NCI-H1105 (cell line): Measurements from ENCODE around the gene STK35.

Source experiments
- DNase-seq: peaks from one replicate; lab custom pipeline; 2025; lab: John Stamatoyannopoulos, UW

Gene STK35

DNA sequence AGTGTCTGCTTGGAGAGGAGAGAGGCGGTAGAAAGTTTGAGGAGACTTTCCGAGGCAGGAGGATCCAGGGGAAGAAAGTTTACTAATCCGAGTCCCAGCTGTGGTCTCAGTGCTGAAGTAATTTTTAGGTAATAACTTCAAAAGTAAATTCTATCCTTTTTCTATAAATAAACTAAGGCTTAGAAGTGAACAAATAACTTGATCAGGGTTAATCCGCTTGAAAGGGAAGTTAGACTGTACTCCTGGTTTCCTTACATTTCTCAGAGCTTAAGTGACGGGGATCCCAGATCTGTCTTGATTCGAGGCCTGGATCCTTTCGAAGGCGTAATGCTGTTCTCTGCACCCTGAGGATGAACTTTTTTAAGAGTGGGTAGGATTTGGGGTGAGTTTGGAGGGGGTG lies 2.6 kb downstream of the STK35 start:
- no peak for DNase-seq

DNA sequence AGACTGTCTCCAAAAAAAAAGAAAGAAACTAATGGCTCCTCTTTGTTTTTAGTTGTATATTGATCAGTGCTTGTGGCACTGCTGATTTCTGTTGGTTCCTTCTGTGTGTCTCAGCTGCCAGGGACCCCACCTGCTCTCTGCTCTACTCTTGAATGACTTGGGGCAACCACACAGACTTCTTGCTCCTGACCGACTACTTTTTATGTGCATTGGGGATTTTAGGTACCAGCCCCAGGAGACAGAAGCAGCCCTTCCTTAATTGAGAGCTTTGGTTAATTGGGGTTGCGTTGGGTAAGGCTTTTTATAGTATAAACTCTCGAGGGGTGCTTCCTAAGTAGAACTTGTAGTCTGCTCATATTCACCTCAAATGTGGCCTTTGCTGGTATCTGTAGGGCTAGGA lies 6.9 kb downstream of the STK35 start:
- DNase-seq: no peak

DNA sequence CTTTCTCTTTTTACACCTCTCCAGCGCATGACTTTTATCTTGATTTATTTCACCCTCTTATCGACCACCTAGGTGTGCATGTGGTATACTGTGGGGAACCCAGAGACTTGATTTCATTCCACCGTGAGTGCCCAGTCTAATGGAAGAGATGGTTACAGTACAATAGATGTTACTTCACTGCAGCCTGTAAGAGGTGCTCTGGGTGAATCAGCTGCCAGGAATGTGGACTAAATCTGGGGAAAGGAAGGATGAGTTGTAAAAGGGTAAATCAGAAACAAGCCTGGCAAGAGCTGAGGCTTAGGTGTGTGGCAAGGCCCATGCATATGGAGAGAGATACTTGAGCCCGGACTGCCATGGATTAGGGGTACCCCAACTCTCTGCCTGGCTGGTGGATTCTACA lies 7.4 kb downstream of the STK35 start:
- DNase-seq: no peak

DNA sequence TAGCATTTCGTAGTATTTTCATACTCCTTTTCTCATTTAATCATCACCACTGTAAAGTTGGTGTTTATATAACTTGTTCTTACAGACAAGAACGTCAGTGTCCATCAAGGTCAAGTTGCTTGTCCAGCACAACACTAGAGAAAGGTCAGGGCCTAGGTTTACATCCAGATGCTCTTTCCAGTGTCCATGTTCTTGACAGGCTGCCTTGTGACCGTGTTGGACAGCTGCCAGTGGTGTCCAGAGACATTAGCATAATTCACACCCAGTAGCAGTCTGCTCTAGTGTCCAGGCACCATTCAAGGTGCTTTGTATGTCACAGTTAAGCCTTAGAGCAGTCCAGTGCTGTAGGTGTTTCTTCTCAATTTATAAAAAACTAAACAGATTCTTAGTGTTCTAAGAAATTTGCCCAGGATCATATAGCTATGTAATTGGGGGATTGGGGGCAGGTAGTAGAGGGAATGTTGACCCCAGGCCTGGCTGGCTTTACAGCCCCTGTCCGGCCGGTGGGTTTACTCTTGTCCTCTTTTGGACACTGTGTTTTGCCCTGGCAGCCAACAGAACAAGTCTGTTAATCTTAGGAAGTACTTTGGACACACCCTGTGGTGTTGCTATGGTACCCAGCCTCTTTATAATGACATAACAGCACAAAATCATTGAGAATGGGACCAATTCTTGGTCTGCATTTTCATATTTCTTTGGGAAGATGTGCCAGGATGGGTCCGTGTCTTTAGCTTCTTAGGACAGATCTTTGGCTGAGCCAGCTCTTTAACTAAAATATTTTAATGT lies 8.0 kb downstream of the STK35 start:
- DNase-seq: no peak

DNA sequence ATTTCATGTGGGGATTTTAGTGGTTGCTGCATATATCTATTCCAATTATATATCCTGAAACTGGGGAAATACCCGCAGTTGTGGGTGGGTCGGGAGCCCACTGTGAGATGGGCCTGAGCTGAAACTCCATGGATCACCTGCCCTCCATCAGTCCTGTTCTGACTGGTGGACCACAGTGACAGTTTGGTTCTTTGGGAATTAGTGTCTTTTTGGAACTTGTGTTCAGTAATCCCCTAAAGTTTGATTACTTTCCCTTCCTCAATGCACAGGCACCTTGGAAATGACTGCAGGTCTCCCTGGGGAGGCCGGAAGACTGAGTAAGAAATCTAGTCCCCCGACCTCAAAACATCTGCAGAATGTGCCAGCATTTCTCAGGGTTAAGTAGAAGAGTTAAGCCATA lies 11.3 kb downstream of the STK35 start:
- DNase-seq: no peak

DNA sequence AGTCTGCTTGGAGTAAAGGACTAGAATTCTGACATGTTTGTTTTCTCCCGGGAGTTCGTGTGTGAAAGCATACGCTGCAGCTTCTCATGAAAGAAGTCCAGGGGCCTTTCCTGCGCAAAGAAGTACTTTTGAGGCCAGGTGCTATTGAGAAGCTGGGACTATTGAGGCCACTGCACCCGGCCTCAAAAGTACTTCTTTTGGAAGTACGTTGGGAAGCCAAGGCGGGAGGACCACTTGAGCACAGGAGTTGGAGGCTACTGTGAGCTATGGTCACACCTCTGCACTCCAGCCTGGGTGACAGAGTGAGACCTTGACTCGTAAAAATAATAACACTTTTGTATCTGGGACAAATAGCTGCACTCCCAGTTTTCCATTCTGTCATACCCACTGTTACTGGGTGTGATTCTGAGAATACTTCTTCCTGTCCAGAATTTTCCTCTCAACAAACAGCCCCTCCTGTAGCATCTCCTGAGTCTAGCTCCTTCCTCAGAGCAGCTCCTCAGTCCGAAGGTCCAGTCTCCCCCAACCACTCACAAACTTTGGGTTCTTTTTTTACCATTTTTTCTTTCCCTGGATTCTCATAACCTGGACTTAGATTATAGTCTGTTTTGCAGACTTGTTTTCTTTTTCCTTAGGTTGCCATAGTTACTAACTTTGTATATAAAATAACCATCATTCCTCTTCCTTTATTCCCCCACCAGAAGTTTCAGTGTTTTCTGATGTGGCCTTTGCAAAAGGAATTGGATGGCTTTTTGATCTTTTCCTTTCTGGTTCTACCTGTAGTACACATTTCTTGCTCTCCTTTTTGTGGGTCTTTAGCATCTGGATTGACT lies 12.7 kb downstream of the STK35 start:
- no peak for DNase-seq

DNA sequence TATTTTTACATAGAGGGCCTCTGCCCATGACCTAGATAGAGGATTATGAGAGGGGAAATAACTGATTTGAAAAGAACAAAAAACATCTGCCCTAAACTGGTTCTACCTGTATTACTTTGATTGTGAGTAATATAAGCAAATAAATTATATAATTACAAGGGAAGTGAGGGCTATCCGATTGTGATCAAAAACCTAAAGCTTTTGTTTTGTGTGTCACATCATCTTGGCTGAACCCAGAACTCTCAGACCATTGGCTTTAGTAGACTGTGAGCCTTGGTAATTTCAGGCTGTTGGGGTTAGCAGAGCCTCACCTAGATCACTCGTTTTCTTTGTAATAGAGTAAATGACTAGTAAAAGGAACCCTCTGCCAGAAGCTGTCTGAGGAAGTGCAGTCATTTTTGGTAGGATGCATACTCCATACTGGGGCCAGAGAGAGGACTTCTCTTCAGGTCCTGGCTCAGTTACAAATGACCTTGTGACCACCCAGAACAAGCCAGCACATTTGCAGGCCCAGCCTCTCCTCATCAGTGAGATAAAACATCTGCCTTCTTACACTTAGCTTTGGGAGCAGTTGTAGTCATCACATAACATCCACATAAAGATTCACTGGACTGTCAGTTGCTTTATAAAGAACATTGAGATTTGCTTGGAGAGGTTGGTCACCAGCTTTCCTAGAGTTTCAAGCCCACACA lies 13.5 kb downstream of the STK35 start:
- no peak for DNase-seq

DNA sequence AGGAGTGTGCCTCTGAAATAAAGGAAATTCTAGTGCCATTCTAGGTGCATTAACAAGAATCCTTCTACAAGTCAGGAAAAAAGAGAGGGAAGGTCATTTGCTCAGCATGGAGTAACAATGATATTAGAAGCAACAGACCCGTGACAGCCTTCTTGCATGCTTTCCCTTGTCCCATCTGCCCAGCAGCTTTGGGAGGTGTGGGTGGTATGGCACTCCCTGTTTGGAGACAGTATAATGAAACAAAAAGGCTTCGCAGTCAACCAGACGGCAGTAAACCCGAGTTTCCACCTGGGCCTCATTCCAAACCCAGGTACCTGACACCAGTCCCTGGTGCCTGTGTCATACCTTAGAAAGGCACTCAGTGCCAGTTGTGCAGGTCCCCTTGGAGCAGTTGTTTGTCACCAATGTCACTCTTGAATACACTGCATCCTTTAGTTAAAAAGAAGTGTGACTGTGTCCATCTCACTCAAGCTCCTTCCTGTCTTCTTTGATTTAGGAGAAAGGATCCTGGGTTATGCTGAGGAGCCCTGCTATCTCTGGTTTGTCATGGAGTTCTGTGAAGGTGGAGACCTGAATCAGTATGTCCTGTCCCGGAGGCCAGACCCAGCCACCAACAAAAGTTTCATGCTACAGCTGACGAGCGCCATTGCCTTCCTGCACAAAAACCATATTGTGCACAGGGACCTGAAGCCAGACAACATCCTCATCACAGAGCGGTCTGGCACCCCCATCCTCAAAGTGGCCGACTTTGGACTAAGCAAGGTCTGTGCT lies 14.7 kb downstream of the STK35 start:
- no peak for DNase-seq

DNA sequence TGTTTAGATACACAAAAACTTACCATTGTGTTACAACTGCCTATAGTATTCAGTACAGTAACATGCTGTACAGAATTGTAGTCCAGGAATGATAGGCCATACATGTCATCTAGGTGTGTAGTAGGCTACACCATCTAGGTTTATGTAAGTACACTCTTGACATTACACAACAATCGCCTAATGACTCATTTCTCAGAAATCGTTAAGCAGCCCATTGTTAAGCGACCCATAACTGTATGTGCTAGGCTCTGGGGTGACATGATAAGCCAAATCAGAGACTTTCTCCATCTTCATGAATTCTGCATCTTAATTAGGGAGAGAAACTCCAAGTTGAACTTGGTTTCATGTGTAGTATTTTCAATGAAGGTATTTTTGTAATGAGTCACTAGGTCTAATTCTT lies 17.2 kb downstream of the STK35 start:
- DNase-seq: no peak

DNA sequence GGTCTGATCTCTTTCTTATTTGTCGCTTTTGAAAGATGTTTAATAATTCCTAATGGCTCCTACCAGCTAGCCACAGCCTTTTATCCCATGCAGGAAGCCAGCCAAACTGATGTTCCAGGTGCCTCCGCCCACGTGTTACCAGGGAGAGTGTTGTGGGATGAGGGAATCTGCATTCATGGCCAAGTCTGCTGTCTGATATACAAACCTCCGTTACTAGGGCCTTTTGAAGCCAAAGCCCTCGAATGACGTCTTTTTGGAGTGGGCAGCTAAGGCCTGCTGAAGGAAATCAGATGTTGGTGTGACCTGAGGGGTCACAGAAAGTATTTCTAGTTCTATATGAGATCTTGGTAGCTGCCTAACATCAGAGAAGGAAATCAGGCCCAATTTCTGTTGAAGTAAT lies 21.3 kb downstream of the STK35 start:
- no peak for DNase-seq

DNA sequence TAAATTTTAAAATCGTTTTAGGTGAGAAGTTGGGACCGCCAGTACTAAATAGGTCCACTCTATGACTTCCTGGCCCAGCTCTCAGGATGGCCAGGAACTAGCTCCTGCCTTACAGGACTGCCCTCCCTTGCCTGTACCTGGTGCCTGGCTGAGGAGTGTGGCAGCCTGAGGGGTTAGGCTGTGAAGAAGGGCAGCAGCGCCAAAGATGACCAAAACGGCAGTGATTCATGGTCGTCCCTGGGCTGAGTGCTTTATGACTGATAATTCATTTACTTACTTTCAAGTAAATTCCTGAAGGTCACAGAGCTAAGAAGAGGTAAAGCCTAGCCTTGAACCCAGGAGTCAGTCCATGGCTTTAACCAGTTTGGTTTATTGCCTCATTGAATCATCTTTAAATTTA lies 22.1 kb downstream of the STK35 start:
- DNase-seq: no peak

DNA sequence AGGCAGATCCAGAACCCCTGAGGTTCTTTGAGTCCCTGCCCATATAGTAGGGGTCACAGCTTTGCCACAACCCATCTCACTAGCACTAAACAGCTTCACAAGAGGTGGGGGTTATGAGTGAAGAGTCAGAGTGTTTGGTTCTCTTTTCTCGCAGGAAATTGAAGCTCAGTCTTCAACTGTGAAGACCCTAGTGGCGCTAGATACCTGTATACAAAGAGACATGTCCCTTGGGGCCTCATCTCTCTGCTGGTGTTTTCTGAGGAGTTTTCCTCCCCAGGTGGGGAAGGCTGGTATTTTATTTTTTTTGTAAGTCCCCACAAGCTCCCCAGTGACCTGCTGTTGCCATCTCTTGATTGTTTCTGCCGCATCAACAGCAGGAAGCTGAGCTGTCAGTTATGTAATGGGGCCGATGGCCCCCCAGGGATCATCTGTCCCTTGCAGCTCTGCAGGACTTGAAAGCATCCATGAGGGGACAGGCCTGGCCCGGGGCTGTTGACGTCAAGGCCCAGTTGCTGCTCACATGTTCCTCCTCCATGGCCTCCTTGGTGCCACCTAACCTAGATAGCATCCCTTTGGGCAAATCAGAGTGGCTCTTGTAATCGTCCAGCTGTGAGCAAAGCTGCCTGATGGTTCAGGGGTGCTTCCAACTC lies 23.1 kb downstream of the STK35 start:
- no peak for DNase-seq

DNA sequence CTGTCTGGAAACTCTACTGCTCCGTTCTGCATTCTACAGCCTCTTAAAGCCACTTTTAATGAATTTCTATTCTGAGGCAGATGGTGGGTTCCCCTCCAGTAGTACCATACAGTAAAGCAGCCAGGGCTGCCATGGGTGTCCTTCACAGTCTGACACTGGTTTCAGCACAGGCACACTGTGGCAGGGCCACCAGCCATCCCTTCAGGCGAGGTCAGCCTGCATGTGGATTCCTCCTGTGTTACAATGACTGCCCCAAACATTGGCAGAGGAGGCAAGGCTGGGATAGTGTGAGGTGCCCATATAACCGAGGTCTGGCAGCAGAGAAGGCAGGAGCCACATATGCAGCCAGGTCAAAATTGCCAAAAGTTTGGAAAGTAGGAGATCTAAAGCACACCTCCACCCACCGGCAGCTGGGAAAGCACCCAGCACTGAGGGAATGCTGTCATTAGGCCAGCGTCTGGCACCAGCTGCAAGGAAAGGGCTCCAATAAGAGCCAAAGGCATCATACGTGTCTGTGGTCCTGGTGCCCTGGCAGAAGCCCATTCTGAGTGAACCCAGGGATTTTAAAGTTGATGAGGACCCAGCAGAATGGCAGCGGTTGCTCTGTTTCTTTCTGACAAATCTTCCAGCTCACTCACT lies 24.0 kb downstream of the STK35 start:
- no peak for DNase-seq

DNA sequence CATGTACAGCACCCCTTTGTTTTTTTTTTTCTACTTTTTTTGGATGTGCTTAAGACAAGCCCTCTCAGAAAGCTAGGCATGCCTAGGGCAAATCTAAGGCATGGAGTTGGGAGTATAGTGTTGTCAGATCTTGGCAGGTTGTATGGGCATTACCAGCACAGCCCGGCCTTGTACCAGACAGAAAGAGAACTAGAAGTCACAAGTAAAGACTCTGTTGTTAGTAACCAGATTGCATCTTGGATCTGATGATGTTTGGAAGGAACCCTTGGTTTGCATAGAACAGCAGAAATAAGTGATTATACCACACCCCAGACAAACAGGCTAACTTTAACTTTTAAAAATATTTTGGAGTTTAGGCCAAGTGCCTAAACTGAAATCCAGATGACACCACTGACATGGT lies 25.6 kb downstream of the STK35 start:
- DNase-seq: no peak

DNA sequence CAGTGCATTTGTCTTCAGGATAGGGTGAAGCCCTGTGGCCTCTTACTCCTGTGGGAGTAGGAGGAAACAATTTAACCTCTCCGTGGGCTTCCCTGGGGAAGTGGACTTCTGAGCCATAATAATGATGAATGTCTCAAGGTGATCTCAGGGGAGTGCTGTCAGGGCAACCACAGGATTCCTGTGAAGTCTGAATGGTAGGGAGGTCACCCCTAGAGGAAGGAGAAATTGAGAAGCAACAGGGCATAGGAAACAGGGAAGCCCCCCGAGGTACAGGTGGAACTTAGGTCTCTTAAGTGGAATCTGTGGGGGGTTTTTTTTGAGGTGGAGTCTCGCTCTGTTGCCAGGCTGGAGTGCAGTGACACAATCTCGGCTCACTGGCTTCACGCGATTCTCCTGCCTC lies 26.9 kb downstream of the STK35 start:
- no peak for DNase-seq

DNA sequence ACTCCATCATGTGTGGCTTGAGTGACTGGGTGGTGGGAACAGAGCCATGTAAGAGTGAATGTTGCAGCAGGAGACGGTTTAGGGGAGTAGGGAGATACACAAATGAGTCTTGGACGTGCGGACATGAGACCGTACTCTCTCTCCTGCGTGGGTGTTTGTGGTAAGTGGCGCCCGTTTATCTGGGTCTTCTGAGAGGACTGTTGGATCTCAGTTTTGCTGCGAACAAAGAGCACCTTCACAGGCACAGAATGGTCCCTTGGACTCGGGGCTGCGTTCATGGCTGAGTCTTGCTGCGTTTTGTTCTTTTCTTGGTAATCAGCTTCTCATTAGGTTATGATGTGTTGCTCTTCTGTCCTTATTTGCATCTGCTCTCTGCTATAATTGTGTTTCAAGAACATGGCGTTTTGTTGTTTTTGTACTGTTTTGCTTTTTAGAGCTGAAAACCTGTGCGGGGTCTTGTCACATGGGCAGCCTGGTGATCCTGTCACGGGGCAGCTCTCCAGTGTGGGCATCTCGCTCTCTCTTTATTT lies 28.5 kb downstream of the STK35 start:
- no peak for DNase-seq

DNA sequence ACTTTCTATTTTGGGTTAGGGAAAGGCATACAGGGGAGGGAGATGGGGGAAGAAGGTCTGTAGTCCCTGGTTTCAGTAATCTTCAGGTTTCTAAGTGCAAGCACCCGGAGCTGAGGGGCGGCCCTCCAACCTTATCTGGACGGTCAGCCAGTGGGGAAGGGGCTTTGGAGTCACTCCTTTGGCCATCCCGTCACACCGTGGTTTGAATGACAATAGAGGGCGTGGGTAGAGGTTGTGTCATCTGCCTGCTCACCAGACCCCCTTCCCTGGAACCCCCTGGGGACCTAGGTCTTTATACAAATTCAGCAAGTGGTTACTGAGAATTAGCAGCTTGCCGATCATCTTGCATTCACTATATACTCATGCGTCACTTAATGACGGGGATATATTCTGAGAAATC lies 29.1 kb downstream of the STK35 start:
- DNase-seq: no peak

DNA sequence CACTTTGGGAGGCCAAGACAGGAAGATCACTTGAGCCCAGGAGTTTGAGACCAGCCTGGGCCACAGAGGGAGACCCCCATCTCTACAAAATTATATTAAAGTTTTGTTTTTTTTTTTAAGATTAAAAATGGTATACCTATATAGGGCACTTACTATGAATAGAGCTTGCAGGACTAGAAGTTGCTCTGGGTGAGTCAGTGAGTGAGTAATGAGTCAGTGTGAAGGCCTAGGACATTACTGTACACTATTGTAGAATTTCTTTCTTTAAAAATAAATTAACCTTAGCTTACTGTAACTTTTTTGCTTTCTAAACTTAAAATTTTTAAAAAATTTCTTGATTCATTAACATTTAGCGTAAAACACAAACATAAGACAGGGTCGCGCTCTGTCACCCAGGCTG lies 29.7 kb downstream of the STK35 start:
- no peak for DNase-seq

DNA sequence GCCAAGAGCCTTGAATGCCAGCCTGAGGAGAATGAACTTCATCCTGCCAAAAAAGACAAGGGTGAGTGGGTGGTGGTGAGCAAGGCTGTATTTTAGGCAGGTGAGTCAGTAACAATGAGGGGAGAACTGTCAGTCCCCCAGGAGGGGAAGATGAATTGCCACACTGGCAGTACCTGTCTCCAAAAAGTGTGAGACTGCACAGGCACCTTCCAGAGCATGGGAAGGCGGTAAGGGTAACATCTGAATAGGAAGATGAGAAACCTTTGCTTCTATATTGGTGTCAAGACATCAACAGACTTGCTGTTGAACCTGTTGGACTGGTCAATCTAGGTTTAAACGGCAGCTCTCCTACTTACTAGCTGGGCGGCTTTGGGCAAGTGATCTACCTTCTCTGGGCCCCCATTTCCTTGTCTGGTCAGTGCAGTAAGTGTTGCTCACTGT lies 30.9 kb downstream of the STK35 start:
- no peak for DNase-seq

DNA sequence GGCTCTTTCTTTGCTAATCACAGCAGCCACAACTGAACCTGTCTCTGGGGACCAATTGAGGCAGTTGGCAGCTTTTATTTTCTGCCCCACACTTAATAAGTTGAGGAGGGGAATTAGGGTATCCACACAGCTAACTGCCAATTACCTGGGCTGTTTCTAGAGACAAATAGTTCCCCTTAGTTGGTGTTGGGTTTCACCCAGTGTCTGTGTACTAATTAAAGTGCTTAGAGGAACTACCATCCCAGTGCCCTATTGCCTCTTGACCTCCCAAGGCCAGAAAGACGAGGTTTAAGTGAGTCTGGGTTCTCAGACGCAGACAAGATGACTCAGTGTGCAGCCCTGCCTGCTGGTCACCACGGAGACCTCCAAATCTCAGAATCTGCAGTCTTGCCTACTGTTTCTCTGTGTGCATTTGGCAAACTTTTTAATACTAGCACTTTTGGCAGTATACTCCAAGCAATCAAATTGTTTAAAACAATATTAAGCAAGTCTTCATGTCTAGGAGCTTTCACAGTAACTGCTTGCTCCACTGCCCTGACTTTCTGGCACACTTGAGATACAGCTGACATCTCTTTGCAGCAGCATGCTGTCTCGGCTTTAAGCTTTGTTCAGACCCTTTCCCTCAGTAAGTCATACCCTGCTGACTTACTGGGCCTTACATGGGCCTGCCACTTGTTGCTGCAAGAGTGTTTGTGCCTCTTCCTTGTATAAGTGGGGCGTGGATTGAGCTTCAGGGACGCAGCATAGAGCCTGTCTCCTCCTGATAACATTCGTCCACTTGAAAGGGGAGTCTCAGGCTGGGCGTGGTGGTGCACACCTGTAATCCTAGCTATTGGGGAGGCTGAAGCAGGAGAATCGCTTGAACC lies 31.9 kb downstream of the STK35 start:
- no peak for DNase-seq
